Measurements from ENCODE around the gene IFITM10. TPM values are rescaled to one million over a fixed set of nuclear protein-coding genes. Genes with fewer than 3 reads are reported as not detected.

IFITM10 gene
- total RNA-seq, 1 experiment from 2014 or later, result not detected

- Histone ChIP-seq H3K9me3 (ENCODE audit: low read depth, low read length, poor library complexity, severe bottlenecking) (no peaks in the 10 kb centered on the region), H3K27me3 (replicated peaks; ENCODE audit: insufficient read depth, low read depth, low read length, poor library complexity) (no peaks in the 10 kb centered on the region), H3K4me3 (ENCODE audit: low read depth, low read length, poor library complexity, severe bottlenecking) (no peak overlapping the region), H3K36me3 (ENCODE audit: insufficient read depth, low read length, poor library complexity, severe bottlenecking) (no peaks in the 10 kb centered on the region), H3K27ac (ENCODE audit: low read depth, low read length, poor library complexity, severe bottlenecking) (no peak overlapping the region), H3K4me1 (ENCODE audit: insufficient read depth, low read length, poor library complexity, severe bottlenecking) (no peaks in the 10 kb centered on the region)
- no peak for DNase-seq (ENCODE audit: low spot score)
- BruUV-seq (replicated peaks), result no TSS peak
- ChIA-PET POLR2A (ENCODE audit: low non-redundant PET) (no interaction called here), CTCF (no interaction called here)
- TF ChIP-seq EZH2 (IDR thresholded peaks at IDR 0.05; ENCODE audit: borderline replicate concordance, low read depth, low read length, poor library complexity, severe bottlenecking) (no peak), CTCF (conservative IDR thresholded peaks at IDR 0.05; ENCODE audit: low read depth, low read length) (no peak)
- intact Hi-C loops (cut with micrococcal nuclease; ENCODE audit: unreplicated experiment), result no loop called here
Measured at GRCh38 chr11:1781593-1781975, 31.2 kb upstream of the IFITM10 start.

DNA sequence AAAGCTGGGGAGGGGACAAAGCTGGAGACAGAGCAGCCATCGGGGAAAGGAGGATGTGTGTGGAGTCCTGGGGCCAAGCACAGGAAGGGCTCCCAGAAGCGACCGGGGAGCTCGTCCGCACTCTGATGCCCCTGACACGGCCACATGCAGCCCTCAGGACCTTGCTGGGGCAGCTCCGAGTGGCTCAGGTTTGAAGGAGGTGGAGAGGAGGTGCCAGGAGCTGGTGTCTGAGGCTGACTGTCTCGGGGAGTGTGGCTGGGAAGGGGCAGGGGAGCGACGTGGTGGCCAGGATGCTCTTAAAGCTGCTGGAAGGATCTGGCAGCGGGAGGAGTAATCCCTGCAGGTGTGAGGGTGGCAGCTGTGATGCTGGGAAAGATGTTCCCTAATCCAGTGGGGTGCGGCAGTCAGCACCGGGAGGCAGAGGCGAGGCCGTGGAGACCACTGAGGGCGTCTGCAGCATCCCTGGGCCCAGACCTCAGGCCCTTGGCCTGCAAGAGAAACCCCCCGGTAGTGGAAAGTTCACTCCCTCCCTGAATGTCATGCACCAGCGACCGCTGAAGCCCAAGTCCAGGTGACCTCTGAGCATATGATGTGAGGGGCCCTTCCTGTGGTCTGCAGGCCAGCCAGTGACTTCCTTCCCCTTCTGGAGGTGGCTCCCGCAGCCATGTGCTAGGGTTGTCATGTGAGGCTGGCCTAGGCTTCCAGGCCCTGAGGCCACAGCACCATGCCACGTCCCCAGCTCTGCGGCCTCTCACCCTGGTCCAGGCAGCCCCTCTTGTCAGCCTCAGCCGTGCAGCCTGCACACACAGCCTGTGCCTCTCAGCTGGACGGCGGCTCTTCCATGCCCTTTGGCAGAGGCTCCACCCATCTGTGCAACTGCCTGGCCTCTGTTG is 30.6 kb upstream of the IFITM10 start:
- Histone ChIP-seq H3K4me1 (ENCODE audit: insufficient read depth, low read length, poor library complexity, severe bottlenecking) (no peaks in the 10 kb centered on the region), H3K27ac (ENCODE audit: low read depth, low read length, poor library complexity, severe bottlenecking) (no peak overlapping the region), H3K27me3 (replicated peaks; ENCODE audit: insufficient read depth, low read depth, low read length, poor library complexity) (no peaks in the 10 kb centered on the region), H3K9me3 (ENCODE audit: low read depth, low read length, poor library complexity, severe bottlenecking) (no peaks in the 10 kb centered on the region), H3K4me3 (ENCODE audit: low read depth, low read length, poor library complexity, severe bottlenecking) (no peak overlapping the region), H3K36me3 (ENCODE audit: insufficient read depth, low read length, poor library complexity, severe bottlenecking) (no peaks in the 10 kb centered on the region)
- ChIA-PET POLR2A (ENCODE audit: low non-redundant PET) (no interaction called here), CTCF (no interaction called here)
- BruUV-seq (replicated peaks), result no TSS peak
- no peak for DNase-seq (ENCODE audit: low spot score)
- intact Hi-C loops (cut with micrococcal nuclease; ENCODE audit: unreplicated experiment), result no loop called here
- no peak for TF ChIP-seq CTCF (conservative IDR thresholded peaks at IDR 0.05; ENCODE audit: low read depth, low read length)

- H3K4me3 ChIP-seq (ENCODE audit: low read depth, low read length, poor library complexity, severe bottlenecking), result no peak overlapping the region
Measured at GRCh38 chr11:1779806-1780699, 29.7 kb upstream of the IFITM10 start.

More at GRCh38 chr11:1779806-1780699, 29.7 kb upstream of the IFITM10 start:
- Histone ChIP-seq H3K9me3 (ENCODE audit: low read depth, low read length, poor library complexity, severe bottlenecking) (no peaks in the 10 kb centered on the region), H3K4me1 (ENCODE audit: insufficient read depth, low read length, poor library complexity, severe bottlenecking) (no peaks in the 10 kb centered on the region), H3K27me3 (replicated peaks; ENCODE audit: insufficient read depth, low read depth, low read length, poor library complexity) (no peaks in the 10 kb centered on the region), H3K36me3 (ENCODE audit: insufficient read depth, low read length, poor library complexity, severe bottlenecking) (no peaks in the 10 kb centered on the region), H3K27ac (ENCODE audit: low read depth, low read length, poor library complexity, severe bottlenecking) (no peak overlapping the region)
- POLR2A ChIA-PET (ENCODE audit: low non-redundant PET), result no interaction called here
- BruUV-seq (replicated peaks), result no TSS peak
- intact Hi-C loops (cut with micrococcal nuclease; ENCODE audit: unreplicated experiment), result no loop called here
- no peak for DNase-seq (ENCODE audit: low spot score)
- CTCF ChIA-PET, result no interaction called here
- TF ChIP-seq CTCF (conservative IDR thresholded peaks at IDR 0.05; ENCODE audit: low read depth, low read length) (no peak), EZH2 (IDR thresholded peaks at IDR 0.05; ENCODE audit: borderline replicate concordance, low read depth, low read length, poor library complexity, severe bottlenecking) (no peak)

Measured in A673 (cell line).